Hepatocyte (in vitro differentiated cells): ENCODE data around the gene RHOBTB3.

Experiments
- CTCF ChIP-seq: fragments of 200-600 bp; sonication (generic); IDR thresholded peaks from 2 replicates; pipeline ENCODE4 v1.5.1; 2016; ENCODE audit warnings: antibody characterized with exemption, mild to moderate bottlenecking; ENCODE audit not compliant: poor library complexity
- EZH2 ChIP-seq: fragments of 200-600 bp; sonication (generic); IDR thresholded peaks from 2 replicates; pipeline ENCODE4 v1.6.1; 2016; ENCODE audit warnings: antibody characterized with exemption, mild to moderate bottlenecking, borderline replicate concordance
- EZH2phosphoT487 ChIP-seq: fragments of 200-600 bp; sonication (generic); IDR thresholded peaks from one replicate; pipeline ENCODE4 v1.6.1; 2018; ENCODE audit warnings: antibody characterized with exemption, mild to moderate bottlenecking, low read depth, moderate library complexity; ENCODE audit not compliant: unreplicated experiment, severe bottlenecking

GRCh38 chr5:95746194-95746593 lies 15.1 kb downstream of the RHOBTB3 start:
- TF ChIP-seq CTCF (no peak), EZH2phosphoT487 (no peak), EZH2 (no peak)
